NCI-H187 (cell line): Measurements from ENCODE around the gene DDR2.

Experiments used
- DNase-seq, 2 experiments: peaks; one replicate each; lab custom pipeline; 2025; lab: John Stamatoyannopoulos, UW

The DDR2 gene

GRCh38 chr1:162835157-162835899 is 203.1 kb downstream of the DDR2 start:
- no peak for DNase-seq
